Left cardiac atrium (tissue), 4 donors: Measurements from ENCODE around the gene PTPRN2. TPM values are rescaled to one million over a fixed set of nuclear protein-coding genes. Genes with fewer than 3 reads are reported as not detected.

Experiments
- ATAC-seq, 2 donors: fragments of 200-7000 bp; cut with Tn5 transposase; one replicate each; pipeline ENCODE4 v1.9.1; 2020; ENCODE audit warnings: mild to moderate bottlenecking in 2 of 2, moderate library complexity in 2 of 2
- DNase-seq: peaks from one replicate; pipeline ENCODE4 v3.0.0-alpha.2; 2020
- intact Hi-C, 2 donors: fragments of 100-400 bp; cut with DNase I; formaldehyde crosslinking; loops; one replicate each; pipeline versions ENCODE4 v1.14.1 to v1.15.1; 2022 to 2023
- total RNA-seq, 2 donors: library from RNA; stranded (reverse); fragmentation: NEBNext Ultra II Directional; extraction: Animal tissue kit (Norgen Biotek cat#: 25700); gene quantifications; one replicate each; pipeline ENCODE4 v1.2.1, GENCODE V29; 2021
- donor health status: DM: no; HTN: yes; CAD: no.
- donor health status: DM: no; HTN: yes; CAD: no; lungs with severe emphysema.
- donor health status: DM: yes; HTN: yes; CAD: no.
- donor health status: Dilated cardiomyopathy.

PTPRN2 gene
- total RNA-seq, 2 donors from 2014 or later, result 1.9 to 2.3 TPM

GRCh38 chr7:157863906-157864810 lies 723.5 kb downstream of the PTPRN2 start:
- DNase-seq, result no peak
- intact Hi-C loops, result no loop called here
- ATAC-seq, result no peak

GRCh38 chr7:157863176-157863575 lies 724.4 kb downstream of the PTPRN2 start:
- no peak for DNase-seq
- intact Hi-C loops, result no loop called here
- no peak for ATAC-seq

- DNase-seq, result no peak
- no peak for ATAC-seq
- intact Hi-C loops, result no loop called here
Measured at GRCh38 chr7:157862731-157863130, 724.9 kb downstream of the PTPRN2 start.

- DNase-seq, result no peak
- intact Hi-C loops, result no loop called here
- no peak for ATAC-seq
Measured at GRCh38 chr7:157861551-157861950, 726.1 kb downstream of the PTPRN2 start.

GRCh38 chr7:157861031-157861491 lies 726.6 kb downstream of the PTPRN2 start:
- ATAC-seq, result no peak
- intact Hi-C loops, result no loop called here
- no peak for DNase-seq

GRCh38 chr7:157860406-157860805 lies 727.2 kb downstream of the PTPRN2 start:
- no peak for ATAC-seq

GRCh38 chr7:157859915-157860314 lies 727.7 kb downstream of the PTPRN2 start:
- ATAC-seq (no peak), DNase-seq (no peak)
- intact Hi-C loops, result no loop called here

More at GRCh38 chr7:157860406-157860805, 727.2 kb downstream of the PTPRN2 start:
- no peak for DNase-seq
- intact Hi-C loops, result no loop called here

GRCh38 chr7:157857578-157858075 lies 730.0 kb downstream of the PTPRN2 start:
- intact Hi-C loops, result no loop called here
- no peak for DNase-seq
- no peak for ATAC-seq

GRCh38 chr7:157856873-157857577 lies 730.6 kb downstream of the PTPRN2 start:
- intact Hi-C loops, result no loop called here
- no peak for ATAC-seq
- no peak for DNase-seq

GRCh38 chr7:157855452-157856213 lies 732.0 kb downstream of the PTPRN2 start:
- DNase-seq (no peak), ATAC-seq (no peak)
- intact Hi-C loops, result no loop called here

GRCh38 chr7:157855016-157855415 lies 732.6 kb downstream of the PTPRN2 start:
- DNase-seq, result no peak

GRCh38 chr7:157854066-157854891 lies 733.3 kb downstream of the PTPRN2 start:
- DNase-seq, result peak; percentile 65
- intact Hi-C loops, result no loop called here

More at GRCh38 chr7:157855016-157855415, 732.6 kb downstream of the PTPRN2 start:
- intact Hi-C loops, result no loop called here
- ATAC-seq, result no peak

GRCh38 chr7:157853789-157854065 lies 733.9 kb downstream of the PTPRN2 start:
- no peak for DNase-seq
- ATAC-seq, result no peak
- intact Hi-C loops, result no loop called here

More at GRCh38 chr7:157854066-157854891, 733.3 kb downstream of the PTPRN2 start:
- ATAC-seq, result peak; percentile 77 to 89

- DNase-seq (no peak), ATAC-seq (no peak)
- intact Hi-C loops, result no loop called here
Measured at GRCh38 chr7:157853076-157853788, 734.4 kb downstream of the PTPRN2 start.

GRCh38 chr7:157851501-157852067 lies 736.0 kb downstream of the PTPRN2 start:
- ATAC-seq, result peak; percentile 62 to 79

GRCh38 chr7:157850481-157851444 lies 736.9 kb downstream of the PTPRN2 start:
- intact Hi-C loops, result no loop called here
- ATAC-seq (no peak), DNase-seq (no peak)

More at GRCh38 chr7:157851501-157852067, 736.0 kb downstream of the PTPRN2 start:
- peak; percentile 76 for DNase-seq
- intact Hi-C loops, result no loop called here
